Endothelial cell of umbilical vein (primary cell): ENCODE measurements around the gene RBMS3. TPM values are rescaled to one million over a fixed set of nuclear protein-coding genes. Genes with fewer than 3 reads are reported as not detected.

Experiments
- BruUV-seq: library from RNA; stranded (reverse); fragments of 400-500 nt; replicated peaks from 2 replicates; lab custom pipeline; 2021; lab: Mats Ljungman, UMichigan
- CTCF ChIA-PET: fragments of 300-600, 350-600 bp; sonication (Branson Sonifier 250); formaldehyde crosslinking; loops from one replicate; lab custom pipeline; 2021; ENCODE audit warnings: antibody characterized with exemption, inconsistent platforms; lab: Charles Lee
- POLR2A ChIA-PET: fragments of 300-600, 350-600 bp; sonication (Branson Sonifier 250); formaldehyde crosslinking; loops from one replicate; lab custom pipeline; 2021; ENCODE audit warnings: antibody characterized with exemption, inconsistent platforms; lab: Charles Lee
- DNase-seq: peaks from one replicate; pipeline ENCODE4 v3.0.0-alpha.2; 2011; ENCODE audit warnings: low read depth, low spot score
- FAIRE-seq: peaks from 2 replicates; lab custom pipeline; 2011; peaks lifted over from hg19 to GRCh38; lab: Jason Lieb, UNC
- H2AFZ ChIP-seq: 2 replicates; pipeline ENCODE4 v1.6.0; 2012; ENCODE audit warnings: low read depth, low read length, control low read depth, inconsistent platforms
- H3K27ac ChIP-seq: 2 replicates; pipeline ENCODE4 v1.5.1; 2011; ENCODE audit warnings: low read depth, mild to moderate bottlenecking, control low read depth, low read length, moderate library complexity; ENCODE audit not compliant: insufficient read depth
- H3K27me3 ChIP-seq, 2 experiments: 2 replicates each; pipeline versions ENCODE4 v1.6.0 to v1.6.1; 2011; ENCODE audit warnings: low read length in 2 of 2, mixed read lengths in 1 of 2; ENCODE audit not compliant: control insufficient read depth in 2 of 2, insufficient read depth in 2 of 2
- H3K36me3 ChIP-seq, 2 experiments: 2 replicates in 1 of 2; 3 replicates in 1 of 2; pipeline ENCODE4 v1.5.1; 2011; ENCODE audit warnings: low read length in 2 of 2, mild to moderate bottlenecking in 1 of 2, moderate library complexity in 1 of 2; ENCODE audit not compliant: control insufficient read depth in 2 of 2, insufficient read depth in 2 of 2; ENCODE audit errors: extremely low read depth in 1 of 2
- H3K4me1 ChIP-seq: 3 replicates; pipeline ENCODE4 v1.5.1; 2011; ENCODE audit warnings: mild to moderate bottlenecking, low read length; ENCODE audit not compliant: control insufficient read depth, insufficient read depth; ENCODE audit errors: extremely low read depth
- H3K4me2 ChIP-seq: 2 replicates; pipeline ENCODE4 v1.6.1; 2011; ENCODE audit warnings: low read length, control low read depth, mixed read lengths; ENCODE audit not compliant: insufficient read depth
- H3K4me3 ChIP-seq, 3 experiments: fragments of 200-600 bp in 1 of 3; sonication (generic), shearing (Covaris generic) in 1 of 3; replicated peaks in 1 of 3; 2 replicates each; pipeline ENCODE4 v1.5.1; 2011 to 2016; ENCODE audit warnings: control low read depth in 3 of 3, low read length in 3 of 3, mild to moderate bottlenecking in 2 of 3, inconsistent platforms in 1 of 3, low read depth in 1 of 3, moderate library complexity in 1 of 3; ENCODE audit not compliant: insufficient read depth in 1 of 3
- H3K79me2 ChIP-seq: 2 replicates; pipeline ENCODE4 v1.6.0; 2012; ENCODE audit warnings: low read length, inconsistent platforms; ENCODE audit not compliant: control insufficient read depth, insufficient read depth
- H3K9ac ChIP-seq: replicated peaks from 2 replicates; pipeline ENCODE3; 2011; ENCODE audit warnings: low read length, control low read depth; ENCODE audit not compliant: insufficient read depth; ENCODE audit errors: extremely low read depth
- H3K9me1 ChIP-seq: replicated peaks from 3 replicates; pipeline ENCODE4 v1.6.0; 2011; ENCODE audit warnings: mild to moderate bottlenecking, low read length; ENCODE audit not compliant: control insufficient read depth, insufficient read depth; ENCODE audit errors: extremely low read depth
- H3K9me3 ChIP-seq: replicated peaks from 2 replicates; pipeline ENCODE4 v1.5.1; 2012; ENCODE audit warnings: low read length, inconsistent platforms; ENCODE audit not compliant: control insufficient read depth, insufficient read depth
- H4K20me1 ChIP-seq: replicated peaks from 2 replicates; pipeline ENCODE3; 2011; ENCODE audit warnings: mild to moderate bottlenecking, low read length; ENCODE audit not compliant: control insufficient read depth, insufficient read depth; ENCODE audit errors: extremely low read depth
- EZH2 ChIP-seq: IDR thresholded peaks from 2 replicates; pipeline ENCODE4 v1.6.1; 2012; ENCODE audit warnings: borderline replicate concordance, low read depth, mild to moderate bottlenecking, moderate library complexity, low read length, inconsistent platforms; ENCODE audit not compliant: severe bottlenecking
- FOS ChIP-seq: IDR thresholded peaks from 2 replicates; pipeline ENCODE4 v1.6.1; 2011; ENCODE audit warnings: mild to moderate bottlenecking, low read length, moderate library complexity, borderline replicate concordance; ENCODE audit not compliant: insufficient read depth
- GATA2 ChIP-seq: IDR thresholded peaks from 2 replicates; pipeline ENCODE4 v1.7.0; 2011; ENCODE audit warnings: low read depth, mild to moderate bottlenecking, moderate library complexity, mixed read lengths, low read length; ENCODE audit not compliant: insufficient read length, insufficient read depth
- JUN ChIP-seq: IDR thresholded peaks from 2 replicates; pipeline ENCODE4 v1.6.1; 2011; ENCODE audit warnings: borderline replicate concordance, low read depth; ENCODE audit not compliant: insufficient read length, insufficient read depth
- MYC ChIP-seq: IDR thresholded peaks from one replicate; pipeline ENCODE4 v1.6.1; 2011; ENCODE audit warnings: mild to moderate bottlenecking, low read depth, low read length
- POLR2AphosphoS5 ChIP-seq: IDR thresholded peaks from 2 replicates; pipeline ENCODE4 v1.6.1; 2012; ENCODE audit warnings: low read depth, mild to moderate bottlenecking, control low read depth, low read length, moderate library complexity; ENCODE audit not compliant: insufficient read depth
- dilution Hi-C: fragments of 300-500 bp; cut with MboI; formaldehyde crosslinking; loops from one replicate; pipeline ENCODE4 v1.15.0; 2019; ENCODE audit warnings: low sequenced_read_pairs; ENCODE audit not compliant: extremely low pct_ligation_motif_present
- intact Hi-C: fragments of 100-400 bp; cut with micrococcal nuclease; formaldehyde crosslinking; loops from one replicate; pipeline ENCODE4 v1.10.0; 2022
- polyA plus RNA-seq, 4 experiments: library from polyadenylated mRNA; depleted of rRNA in 3 of 4; stranded (reverse) in 3 of 4; unstranded in 1 of 4; fragments of >200 nt; gene quantifications; 2 replicates each; pipeline versions ENCODE4 v1.2.1 to v1.2.3, GENCODE V29; 2011 to 2012; ENCODE audit warnings: missing spikeins in 1 of 4
- total RNA-seq: library from RNA; stranded (reverse); gene quantifications from 2 replicates; pipeline ENCODE4 v1.2.3, GENCODE V29; 2021
- TF ChIP-seq, protein P1 (sequence below): IDR thresholded peaks from 2 replicates; pipeline ENCODE4 v1.6.1; 2011; ENCODE audit not compliant: insufficient read depth, insufficient read length

Gene RBMS3
- total and polyA plus RNA-seq, 2 donors (not counting 3 experiments of a cell fraction or from before 2014, with no cell fraction given) = 13.6 to 42.3 TPM

DNA sequence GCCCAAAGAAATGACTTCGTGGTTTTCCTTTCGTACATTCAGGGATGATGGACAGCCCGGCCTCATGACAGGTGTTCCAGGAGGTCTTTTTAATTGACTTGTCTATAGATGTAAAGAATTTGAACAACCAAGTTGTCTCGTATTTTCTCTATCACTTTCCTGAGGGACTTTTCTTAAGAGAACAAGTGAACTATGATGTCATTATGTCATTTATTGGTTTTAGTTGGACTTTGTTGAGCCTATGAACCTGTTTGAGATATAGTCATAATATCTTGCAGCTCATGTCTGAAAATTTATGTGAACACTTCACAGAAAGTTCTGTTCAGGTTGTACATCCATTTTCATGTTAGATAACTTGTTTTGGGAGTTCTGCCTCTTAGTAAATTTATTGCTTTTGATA is 89.2 kb downstream of the RBMS3 start:
- Histone ChIP-seq H3K36me3 (no peaks in the 10 kb centered on the region), H3K27ac (no peak overlapping the region), H3K9me1 (no peaks in the 10 kb centered on the region), H3K27me3 (no peaks in the 10 kb centered on the region), H3K4me1 (peaks cover 9% of the 10 kb centered on the region), H4K20me1 (no peaks in the 10 kb centered on the region), H3K4me3 (no peak overlapping the region), H2AFZ (no peak overlapping the region), H3K9me3 (no peaks in the 10 kb centered on the region), H3K4me2 (no peak overlapping the region), H3K9ac (no peak overlapping the region), H3K79me2 (peaks cover 30% of the 10 kb centered on the region)
- no peak for TF ChIP-seq GATA2
- TF ChIP-seq POLR2AphosphoS5 = no peak
- TF ChIP-seq FOS = no peak
- TF ChIP-seq, protein P1, sequence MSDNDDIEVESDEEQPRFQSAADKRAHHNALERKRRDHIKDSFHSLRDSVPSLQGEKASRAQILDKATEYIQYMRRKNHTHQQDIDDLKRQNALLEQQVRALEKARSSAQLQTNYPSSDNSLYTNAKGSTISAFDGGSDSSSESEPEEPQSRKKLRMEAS = no peak
- no peak for TF ChIP-seq MYC
- TF ChIP-seq JUN = no peak
- TF ChIP-seq EZH2 = no peak
- DNase-seq (no peak), FAIRE-seq (no peak)
- dilution Hi-C loops (no loop called here), intact Hi-C loops (no loop called here)
- no TSS peak for BruUV-seq
- POLR2A ChIA-PET = no interaction called here
- CTCF ChIA-PET = interaction anchor here (0.8 kb wide), 1 partner anchor 11 kb away, joined by 3 read pairs; no protein-coding TSS in a partner anchor
